KG1 (cell line): ENCODE results near the gene FLT3LG.
"Not testable (repeated sequence)": the region's sequence is repeated elsewhere in the genome, so short reads cannot be mapped to it uniquely, and the experiment has no call there.

Experiments used
- DNase-seq: peaks from one replicate; lab custom pipeline; 2025; lab: John Stamatoyannopoulos, UW

The FLT3LG gene

DNA sequence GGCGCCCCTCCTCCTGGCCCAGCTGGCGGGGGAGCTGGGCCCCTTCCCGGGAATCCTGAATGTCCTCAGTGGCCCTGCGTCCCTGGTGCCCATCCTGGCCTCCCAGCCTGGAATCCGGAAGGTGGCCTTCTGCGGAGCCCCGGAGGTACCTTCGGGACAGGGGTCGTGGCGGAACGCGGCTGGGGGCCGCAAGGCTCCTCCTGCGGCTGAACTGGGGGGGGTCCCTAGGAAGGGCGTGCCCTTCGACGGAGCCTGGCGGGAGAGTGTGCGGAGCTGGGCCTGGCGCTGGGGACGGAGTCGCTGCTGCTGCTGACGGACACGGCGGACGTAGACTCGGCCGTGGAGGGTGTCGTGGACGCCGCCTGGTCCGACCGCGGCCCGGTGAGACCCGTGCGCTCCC, 12.4 kb upstream of the FLT3LG start:
- no peak for DNase-seq

- no peak for DNase-seq
Measured at GRCh38 chr19:49462492-49462891, 11.5 kb upstream of the FLT3LG start.

GRCh38 chr19:49463960-49464740, 9.9 kb upstream of the FLT3LG start:
- DNase-seq: no peak

GRCh38 chr19:49465371-49465770, 8.6 kb upstream of the FLT3LG start:
- DNase-seq: no peak

DNA sequence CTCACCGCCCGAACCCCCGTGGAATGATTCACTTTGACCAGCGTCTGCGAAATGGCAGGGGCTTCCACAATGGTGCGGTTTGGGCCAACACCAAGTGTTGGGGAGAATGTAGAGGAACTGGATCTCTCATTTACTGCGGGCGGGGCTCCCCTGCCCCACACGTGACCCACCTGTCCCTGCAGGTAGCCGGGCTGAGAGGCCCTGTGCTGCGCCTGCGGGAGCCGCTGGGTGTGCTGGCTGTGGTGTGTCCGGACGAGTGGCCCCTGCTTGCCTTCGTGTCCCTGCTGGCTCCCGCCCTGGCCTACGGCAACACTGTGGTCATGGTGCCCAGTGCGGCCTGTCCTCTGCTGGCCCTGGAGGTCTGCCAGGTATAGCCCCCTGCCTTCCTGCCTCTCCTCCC, 5.8 kb upstream of the FLT3LG start:
- DNase-seq: no peak

- DNase-seq: peak; percentile 53
Measured at GRCh38 chr19:49468746-49469447, 5.1 kb upstream of the FLT3LG start.

- DNase-seq: peak; percentile 84
Measured at GRCh38 chr19:49469828-49470614, 4.0 kb upstream of the FLT3LG start.

DNA sequence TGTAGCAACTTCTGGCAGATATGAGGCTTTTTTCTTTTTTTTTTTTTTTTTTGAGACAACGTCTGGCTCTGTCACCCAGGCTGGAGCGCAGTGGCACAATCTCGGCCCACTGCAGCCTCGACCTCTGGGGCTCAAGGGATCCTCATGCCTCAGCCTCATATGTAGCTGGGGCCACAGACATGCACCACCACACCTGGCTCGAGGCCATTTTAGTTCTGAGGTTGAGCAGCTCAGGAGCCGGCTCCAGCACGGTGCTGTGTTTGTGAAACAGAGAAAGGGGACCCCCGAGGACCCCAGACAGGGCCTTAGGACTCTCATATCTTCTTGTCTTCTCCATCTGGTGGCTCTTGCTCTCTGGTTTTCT, 3.4 kb upstream of the FLT3LG start:
- DNase-seq: no peak

DNA sequence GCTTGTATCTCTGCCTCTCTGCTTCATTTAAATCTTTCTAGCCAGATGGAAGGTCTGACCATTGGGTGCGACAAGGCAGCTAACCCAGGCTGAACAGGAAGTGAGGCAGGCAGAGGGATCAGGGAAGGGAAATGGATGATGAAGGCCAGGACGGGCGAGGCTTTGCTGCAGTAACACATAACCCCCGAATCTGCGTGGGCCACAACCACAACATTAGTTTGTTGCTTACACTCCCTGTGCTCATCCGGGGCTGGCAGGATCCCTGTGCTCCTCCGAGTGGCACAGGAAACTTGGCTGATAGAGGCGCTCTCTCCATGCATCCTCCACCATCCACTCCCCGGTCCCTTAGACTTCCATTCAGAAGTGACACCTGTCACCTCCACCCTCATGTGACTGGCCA, 1.1 kb upstream of the FLT3LG start:
- DNase-seq: no peak

DNA sequence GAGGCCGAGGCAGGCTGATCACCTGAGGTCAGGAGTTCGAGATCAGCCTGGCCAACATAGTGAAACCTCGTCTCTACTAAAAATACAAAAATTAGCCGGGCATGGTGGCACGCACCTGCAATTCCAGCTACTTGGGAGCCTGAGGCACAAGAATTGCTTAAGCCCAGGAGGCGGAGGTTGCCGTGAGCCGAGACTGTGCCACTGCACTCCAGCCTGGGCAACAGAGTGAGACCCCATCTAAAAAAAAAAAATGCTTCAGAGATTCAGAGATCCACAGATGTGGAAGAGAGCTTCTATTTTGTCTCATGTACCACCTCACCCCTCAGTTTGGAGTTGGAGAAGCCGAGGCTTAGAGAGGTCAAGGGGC, 531 bp upstream of the FLT3LG start:
- not testable (repeated sequence) for DNase-seq

GRCh38 chr19:49474542-49474924, 518 bp downstream of the FLT3LG start:
- DNase-seq: no peak

GRCh38 chr19:49475191-49475917, 1.3 kb downstream of the FLT3LG start:
- no peak for DNase-seq

DNA sequence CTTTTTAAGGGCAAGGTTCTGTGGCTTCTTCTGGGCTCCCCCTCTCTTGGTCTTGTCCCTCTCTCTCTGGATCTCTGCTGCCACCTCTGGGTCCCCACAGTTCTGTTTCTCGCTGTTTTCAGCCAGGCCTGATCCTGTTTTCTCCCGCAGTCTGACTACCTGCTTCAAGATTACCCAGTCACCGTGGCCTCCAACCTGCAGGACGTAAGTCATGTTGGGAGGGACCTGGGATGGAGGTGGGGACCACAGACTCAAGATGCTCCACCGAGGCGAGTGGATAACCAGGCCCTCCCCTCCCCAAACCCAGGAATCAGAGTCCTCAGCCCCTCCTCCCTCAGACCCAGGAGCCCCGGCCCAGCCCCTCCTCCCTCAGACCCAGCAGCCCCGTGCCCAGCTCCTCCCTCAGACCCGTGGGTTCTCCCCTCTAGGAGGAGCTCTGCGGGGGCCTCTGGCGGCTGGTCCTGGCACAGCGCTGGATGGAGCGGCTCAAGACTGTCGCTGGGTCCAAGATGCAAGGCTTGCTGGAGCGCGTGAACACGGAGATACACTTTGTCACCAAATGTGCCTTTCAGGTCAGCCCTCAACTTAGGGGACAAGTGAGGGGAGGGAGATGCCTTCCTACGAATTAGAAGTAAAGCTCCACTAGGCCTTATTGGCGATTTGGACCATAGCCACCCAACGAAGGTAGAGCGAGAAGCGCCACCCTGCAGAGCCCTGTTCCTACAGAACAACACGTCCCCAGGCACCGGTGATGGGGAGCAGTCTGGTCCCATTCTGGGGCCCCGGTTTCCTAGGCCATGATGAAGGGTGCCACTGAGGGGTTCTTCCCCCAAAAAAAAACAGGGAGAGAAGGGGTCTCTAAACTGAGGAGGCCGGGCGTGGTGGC, 2.2 kb downstream of the FLT3LG start:
- DNase-seq: peak; percentile 23

- no peak for DNase-seq
Measured at GRCh38 chr19:49479975-49480628, 6.1 kb downstream of the FLT3LG start.

DNA sequence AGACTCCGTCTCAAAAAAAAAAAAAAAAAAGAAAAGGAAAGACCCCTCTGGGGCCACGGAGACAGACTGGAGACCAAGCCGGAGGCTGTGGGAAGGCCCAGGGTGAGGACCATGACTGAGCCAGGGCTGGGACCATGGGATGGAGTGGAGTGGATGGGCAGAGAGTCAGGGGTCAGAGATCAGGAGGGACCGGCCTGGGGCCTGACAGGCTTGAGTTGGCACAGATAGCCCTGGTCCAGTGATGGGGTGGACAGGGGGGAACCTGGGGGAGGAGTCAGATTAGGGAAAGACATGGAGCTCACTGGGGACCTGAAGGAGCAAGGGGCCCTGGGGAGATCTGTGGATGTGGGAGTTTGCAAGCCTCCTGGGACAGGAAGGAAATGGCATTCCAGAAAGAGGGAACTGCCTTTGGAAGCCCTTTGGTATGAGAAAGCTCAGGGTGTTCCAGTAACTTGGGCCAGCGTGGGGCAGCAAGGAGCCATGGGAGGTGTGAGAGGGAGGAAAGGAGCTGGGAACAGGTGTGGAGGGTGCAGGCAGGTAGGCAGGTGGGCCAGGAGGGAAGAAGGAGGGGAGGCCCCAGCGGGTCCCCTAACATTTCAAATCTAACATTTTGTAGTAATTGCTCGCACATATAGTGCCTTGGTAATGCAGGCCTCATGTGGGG, 7.1 kb downstream of the FLT3LG start:
- DNase-seq: no peak

GRCh38 chr19:49486232-49486631, 12.2 kb downstream of the FLT3LG start:
- no peak for DNase-seq

- no peak for DNase-seq
Measured at GRCh38 chr19:49486710-49487276, 12.8 kb downstream of the FLT3LG start.

GRCh38 chr19:49487277-49488045, 13.4 kb downstream of the FLT3LG start, which contains the start of gene RPL13A:
Gene RPL13A, plus strand, starts transcription at chr19:49487608. Its CDS starts 22 bp downstream, at chr19:49487630.
- DNase-seq: peak; percentile 98
